LNCAP (cell line): Measurements from ENCODE around the gene PLXND1.

Experiments used
- CTCF ChIP-seq: fragments of 450-650 bp; IDR thresholded peaks from 2 replicates; pipeline ENCODE4 v1.5.1; 2017; ENCODE audit warnings: mild to moderate bottlenecking

PLXND1 gene

DNA sequence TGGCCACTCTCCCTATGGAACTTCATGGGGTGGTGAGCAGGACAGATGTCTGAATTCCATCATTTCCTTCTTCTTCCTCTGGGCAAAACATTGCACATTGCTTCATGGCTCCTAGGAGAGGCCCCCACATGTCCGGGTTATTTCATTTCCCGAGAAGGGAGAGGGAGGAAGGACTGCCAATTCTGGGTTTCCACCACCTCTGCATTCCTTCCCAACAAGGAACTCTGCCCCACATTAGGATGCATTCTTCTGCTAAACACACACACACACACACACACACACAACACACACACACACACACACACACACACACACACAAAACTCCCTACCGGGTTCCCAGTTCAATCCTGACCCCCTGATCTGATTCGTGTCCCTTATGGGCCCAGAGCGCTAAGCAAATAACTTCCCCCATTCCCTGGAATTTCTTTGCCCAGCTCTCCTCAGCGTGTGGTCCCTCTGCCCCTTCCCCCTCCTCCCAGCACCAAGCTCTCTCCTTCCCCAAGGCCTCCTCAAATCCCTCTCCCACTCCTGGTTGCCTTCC, 76.2 kb downstream of the PLXND1 start:
- TF ChIP-seq CTCF = no peak

DNA sequence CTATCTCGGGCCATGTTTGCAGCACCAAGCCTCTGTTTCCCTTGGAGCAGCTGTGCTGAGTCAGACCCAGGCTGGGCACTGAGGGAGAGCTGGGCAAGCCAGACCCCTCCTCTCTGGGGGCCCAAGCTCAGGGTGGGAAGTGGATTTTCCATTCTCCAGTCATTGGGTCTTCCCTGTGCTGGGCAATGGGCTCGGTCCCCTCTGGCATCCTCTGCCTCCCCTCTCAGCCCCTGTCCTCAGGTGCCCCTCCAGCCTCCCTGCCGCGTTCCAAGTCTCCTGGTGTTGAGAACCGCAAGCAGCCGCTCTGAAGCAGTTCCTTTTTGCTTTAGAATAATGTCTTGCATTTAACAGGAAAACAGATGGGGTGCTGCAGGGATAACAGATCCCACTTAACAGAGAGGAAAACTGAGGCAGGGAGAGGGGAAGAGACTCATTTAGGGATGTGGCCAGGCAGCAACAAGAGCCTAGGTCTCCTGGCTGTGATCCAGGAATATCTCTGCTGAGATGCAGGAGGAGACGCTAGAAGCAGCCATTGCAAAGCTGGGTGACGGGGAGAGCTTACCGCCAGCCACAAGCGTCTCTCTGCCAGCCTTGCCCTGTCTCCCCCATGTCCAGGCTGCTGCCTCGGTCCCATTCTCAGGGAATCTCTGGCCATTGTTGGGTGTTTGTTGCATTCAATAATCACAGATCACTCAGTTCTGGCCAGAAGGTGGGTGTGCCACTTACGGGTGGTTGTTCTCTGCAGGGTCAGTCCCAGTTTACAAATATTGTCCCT, 76.9 kb downstream of the PLXND1 start:
- no peak for TF ChIP-seq CTCF

DNA sequence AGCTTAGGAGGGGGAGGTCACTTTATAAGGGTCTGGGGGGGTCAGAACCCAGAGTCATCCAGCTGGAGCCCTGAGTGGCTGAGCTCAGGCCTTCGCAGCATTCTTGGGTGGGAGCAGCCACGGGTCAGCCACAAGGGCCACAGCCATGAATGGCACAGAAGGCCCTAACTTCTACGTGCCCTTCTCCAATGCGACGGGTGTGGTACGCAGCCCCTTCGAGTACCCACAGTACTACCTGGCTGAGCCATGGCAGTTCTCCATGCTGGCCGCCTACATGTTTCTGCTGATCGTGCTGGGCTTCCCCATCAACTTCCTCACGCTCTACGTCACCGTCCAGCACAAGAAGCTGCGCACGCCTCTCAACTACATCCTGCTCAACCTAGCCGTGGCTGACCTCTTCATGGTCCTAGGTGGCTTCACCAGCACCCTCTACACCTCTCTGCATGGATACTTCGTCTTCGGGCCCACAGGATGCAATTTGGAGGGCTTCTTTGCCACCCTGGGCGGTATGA, 77.8 kb downstream of the PLXND1 start, which contains the start of gene RHO:
RHO (plus strand) TSS at position 51 of the 512 bp plus-strand sequence; CDS start at position 146, 95 bp downstream.
- TF ChIP-seq CTCF = no peak

- TF ChIP-seq CTCF = no peak
Measured at GRCh38 chr3:129527262-129527661, 79.2 kb downstream of the PLXND1 start.

DNA sequence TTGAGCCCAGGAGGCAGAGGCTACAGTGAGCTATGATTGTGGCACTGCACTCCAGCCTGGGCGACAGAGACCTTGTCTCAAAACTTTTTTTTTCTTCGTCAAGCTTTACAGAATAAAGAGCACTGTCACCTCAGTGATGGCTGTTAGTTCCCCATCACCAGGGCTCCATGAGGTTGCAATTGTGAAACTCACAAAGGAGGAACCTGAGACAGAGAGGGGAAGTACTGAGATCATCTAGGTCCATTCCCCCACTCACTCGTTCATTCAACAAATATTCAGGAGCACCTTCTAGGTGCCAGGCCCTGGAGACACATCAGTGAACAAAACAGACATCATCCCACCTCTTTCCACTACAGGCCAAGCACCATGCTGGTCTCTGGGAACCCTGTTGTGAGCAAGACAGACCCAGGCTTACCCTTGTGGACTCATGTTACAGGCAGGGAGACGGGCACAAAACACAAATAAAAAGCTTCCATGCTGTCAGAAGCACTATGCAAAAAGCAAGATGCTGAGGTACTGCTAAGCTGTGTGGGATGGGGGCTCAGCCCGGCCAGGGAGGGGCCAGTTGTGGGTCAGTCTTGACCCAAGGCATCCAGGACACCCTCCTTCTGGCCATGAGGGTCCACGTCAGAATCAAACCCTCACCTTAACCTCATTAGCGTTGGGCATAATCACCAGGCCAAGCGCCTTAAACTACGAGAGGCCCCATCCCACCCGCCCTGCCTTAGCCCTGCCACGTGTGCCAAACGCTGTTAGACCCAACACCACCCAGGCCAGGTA, 80.2 kb downstream of the PLXND1 start:
- TF ChIP-seq CTCF = no peak

DNA sequence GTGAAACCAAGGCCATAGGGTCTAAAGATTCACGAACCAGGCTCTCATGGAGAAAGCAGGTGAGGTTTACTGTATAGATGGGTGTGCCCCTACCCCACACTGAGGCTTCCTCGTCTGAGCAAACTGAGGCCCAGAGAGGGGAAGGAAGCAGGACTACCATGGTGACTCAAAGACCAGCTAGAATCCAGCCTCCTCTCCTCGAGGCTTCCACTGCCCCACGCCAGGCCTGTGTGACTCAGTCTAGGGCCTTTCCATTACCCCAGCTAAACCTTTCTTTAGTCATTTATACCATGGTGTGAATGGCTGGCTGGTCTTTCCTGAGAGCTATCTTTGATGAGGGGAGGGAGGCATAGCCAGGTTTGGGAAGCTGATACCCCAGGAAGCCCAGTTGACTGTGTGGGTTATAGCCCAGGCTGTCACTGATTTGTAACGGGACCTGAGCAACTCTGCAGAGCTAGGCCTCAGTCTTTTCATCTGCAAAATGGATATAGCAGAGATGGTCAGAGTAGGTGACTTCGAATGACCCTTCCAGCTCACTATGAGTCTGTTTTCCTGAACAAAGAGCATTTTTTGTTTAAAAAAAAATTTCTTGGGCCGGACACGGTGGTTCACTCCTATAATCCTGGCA, 81.0 kb downstream of the PLXND1 start:
- no peak for TF ChIP-seq CTCF

DNA sequence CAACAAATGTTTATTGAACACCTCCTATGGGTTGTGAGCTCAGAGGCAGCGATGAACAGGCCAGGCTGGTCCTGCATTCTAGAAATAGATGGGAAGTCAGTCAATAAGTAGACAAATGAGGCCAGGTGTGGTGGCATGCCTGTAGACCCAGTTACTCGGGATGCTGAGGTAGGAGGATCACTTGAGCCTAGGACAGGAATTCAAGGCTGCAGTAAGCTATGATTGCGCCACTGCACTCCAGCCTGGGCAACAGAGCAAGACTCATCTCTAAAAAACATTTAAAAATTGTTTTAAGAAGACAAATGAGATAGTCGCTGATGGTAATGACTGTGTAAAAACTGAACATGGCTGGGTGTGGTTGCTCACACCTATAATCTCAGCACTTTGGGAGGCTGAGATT, 82.4 kb downstream of the PLXND1 start:
- no peak for TF ChIP-seq CTCF
